HG03060 (cell line): ENCODE results near the gene GOLGA8T.
"Not testable (repeated sequence)": the region's sequence is repeated elsewhere in the genome, so short reads cannot be mapped to it uniquely, and the experiment has no call there.

Experiments used
- ATAC-seq: cut with Tn5 transposase; IDR thresholded peaks from one replicate; pipeline ENCODE4 v1.9.1; 2021; ENCODE audit warnings: low read depth, moderate number of reproducible peaks; ENCODE audit not compliant: unreplicated experiment

Gene GOLGA8T

GRCh38 chr15:30189754-30190153, 54.9 kb downstream of the GOLGA8T start:
- not testable (repeated sequence) for ATAC-seq

GRCh38 chr15:30191143-30191542, 56.3 kb downstream of the GOLGA8T start:
- ATAC-seq, result not testable (repeated sequence)

GRCh38 chr15:30191639-30192038, 56.8 kb downstream of the GOLGA8T start:
- ATAC-seq, result not testable (repeated sequence)

- not testable (repeated sequence) for ATAC-seq
Observed at GRCh38 chr15:30192119-30192745, 57.4 kb downstream of the GOLGA8T start.

DNA sequence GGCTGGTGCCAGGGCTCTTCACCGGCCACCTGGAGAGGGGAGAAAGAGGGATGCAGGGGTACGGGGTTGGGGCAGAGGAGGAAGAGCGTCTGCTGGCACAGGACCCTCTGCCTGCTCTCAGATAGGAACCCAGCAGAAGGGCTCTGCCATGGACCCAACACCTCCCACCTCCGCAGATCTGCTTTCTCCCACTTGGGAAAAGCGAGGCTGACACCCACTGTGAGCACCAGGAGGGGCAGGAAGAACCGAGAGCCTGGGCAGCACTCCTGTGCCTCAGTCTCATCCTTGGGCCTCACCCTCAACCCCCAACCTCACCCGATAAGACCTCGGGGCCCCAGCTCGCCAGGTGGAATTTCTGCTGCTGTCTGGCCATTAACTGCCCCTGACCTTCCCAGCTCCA, 58.0 kb downstream of the GOLGA8T start:
- not testable (repeated sequence) for ATAC-seq
